ENCODE results near the gene GJB5. TPM values are rescaled to one million over a fixed set of nuclear protein-coding genes. Genes with fewer than 3 reads are reported as not detected.
"Not testable (repeated sequence)": the region's sequence is repeated elsewhere in the genome, so short reads cannot be mapped to it uniquely, and the experiment has no call there.

GJB5 gene
- total RNA-seq, 1 donor from 2014 or later = not detected

DNA sequence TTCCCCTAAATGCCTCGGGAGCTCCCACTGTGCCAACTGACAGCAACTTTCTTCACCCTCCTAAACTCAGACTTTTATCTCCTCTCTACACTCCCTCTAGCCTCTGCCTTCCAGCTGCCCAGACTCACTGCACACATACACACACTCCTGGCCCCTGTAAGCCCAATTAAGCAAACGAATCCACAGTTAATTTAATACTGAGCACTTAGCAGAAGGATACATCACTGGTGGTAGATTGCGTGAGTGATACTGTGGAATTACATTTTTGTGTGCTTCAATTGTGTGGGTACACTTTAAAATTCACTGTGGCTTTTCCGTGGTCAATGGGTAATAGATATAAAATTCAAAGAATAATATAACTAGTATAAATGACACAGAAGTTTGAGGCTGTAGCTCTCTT is 33.6 kb upstream of the GJB5 start:
- Histone ChIP-seq H3K27me3 (ENCODE audit: low read depth) (peaks cover 87% of the 10 kb centered on the region), H3K36me3 (no peaks in the 10 kb centered on the region), H3K4me1 (no peaks in the 10 kb centered on the region), H3K27ac (replicated peaks) (no peak overlapping the region), H3K9me3 (replicated peaks) (no peaks in the 10 kb centered on the region), H3K4me3 (no peak overlapping the region)
- no peak for DNase-seq
- TF ChIP-seq, protein P1, sequence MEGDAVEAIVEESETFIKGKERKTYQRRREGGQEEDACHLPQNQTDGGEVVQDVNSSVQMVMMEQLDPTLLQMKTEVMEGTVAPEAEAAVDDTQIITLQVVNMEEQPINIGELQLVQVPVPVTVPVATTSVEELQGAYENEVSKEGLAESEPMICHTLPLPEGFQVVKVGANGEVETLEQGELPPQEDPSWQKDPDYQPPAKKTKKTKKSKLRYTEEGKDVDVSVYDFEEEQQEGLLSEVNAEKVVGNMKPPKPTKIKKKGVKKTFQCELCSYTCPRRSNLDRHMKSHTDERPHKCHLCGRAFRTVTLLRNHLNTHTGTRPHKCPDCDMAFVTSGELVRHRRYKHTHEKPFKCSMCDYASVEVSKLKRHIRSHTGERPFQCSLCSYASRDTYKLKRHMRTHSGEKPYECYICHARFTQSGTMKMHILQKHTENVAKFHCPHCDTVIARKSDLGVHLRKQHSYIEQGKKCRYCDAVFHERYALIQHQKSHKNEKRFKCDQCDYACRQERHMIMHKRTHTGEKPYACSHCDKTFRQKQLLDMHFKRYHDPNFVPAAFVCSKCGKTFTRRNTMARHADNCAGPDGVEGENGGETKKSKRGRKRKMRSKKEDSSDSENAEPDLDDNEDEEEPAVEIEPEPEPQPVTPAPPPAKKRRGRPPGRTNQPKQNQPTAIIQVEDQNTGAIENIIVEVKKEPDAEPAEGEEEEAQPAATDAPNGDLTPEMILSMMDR (IDR thresholded peaks at IDR 0.05; ENCODE audit: borderline replicate concordance) = no peak
- intact Hi-C loops (cut with micrococcal nuclease) = no loop called here

DNA sequence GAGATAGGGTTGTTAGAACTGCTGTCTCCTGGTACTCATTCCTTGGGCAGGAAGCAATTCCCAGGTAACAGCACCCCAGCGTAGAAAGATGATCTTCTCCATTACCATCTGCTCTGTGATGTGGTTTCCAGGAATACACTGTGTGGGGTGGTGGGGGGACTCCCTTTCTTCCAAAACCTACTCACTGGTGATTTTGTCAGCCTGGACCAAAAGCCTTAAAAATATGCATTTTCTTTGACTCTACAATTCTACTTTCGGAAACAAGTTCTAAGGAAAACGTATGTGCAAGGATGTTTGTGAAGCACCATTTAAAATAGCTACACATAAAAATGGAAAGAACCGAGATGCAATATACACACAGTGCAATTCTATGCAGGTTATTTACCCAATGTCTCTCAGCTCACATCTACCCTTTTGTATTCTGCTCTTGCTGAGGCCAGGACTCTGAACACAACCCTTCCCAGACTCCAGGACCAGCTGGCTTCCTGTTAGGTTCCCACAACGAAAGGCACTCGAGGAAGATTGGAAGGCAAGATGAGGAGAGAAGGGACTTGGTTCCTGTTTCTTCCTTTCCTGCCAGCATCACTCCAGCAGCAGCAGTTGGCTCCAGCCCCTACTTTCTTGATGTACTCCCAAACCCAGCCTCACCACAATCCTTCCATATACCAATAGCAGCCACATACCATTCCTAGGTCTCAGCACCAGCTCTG is 33.0 kb upstream of the GJB5 start:
- Histone ChIP-seq H3K27me3 (ENCODE audit: low read depth) (peaks cover 87% of the 10 kb centered on the region), H3K4me3 (no peak overlapping the region), H3K4me1 (no peaks in the 10 kb centered on the region), H3K27ac (replicated peaks) (no peak overlapping the region), H3K9me3 (replicated peaks) (no peaks in the 10 kb centered on the region), H3K36me3 (no peaks in the 10 kb centered on the region)
- no peak for DNase-seq
- TF ChIP-seq, protein P1 (IDR thresholded peaks at IDR 0.05; ENCODE audit: borderline replicate concordance) = no peak
- intact Hi-C loops (cut with micrococcal nuclease) = no loop called here

DNA sequence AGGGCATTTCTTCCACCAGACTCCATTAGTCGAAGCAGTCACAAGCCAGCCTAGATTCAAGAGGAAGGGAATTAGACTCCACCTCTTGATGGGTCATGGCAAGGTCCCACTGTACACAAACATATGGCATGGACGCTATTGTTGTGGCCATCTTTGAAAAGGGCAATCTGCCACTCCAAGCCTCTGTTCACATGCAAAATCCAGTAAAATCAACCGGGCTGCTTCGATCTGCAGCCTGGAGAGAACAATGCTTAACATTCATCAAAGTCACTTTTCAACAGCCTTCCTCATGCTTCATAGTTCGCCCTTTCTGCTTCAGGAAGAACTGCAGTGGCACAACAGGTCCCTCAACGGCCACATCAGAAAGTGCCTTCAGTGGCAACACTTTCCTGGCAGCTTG is 28.0 kb upstream of the GJB5 start:
- DNase-seq = no peak
- Histone ChIP-seq H3K4me1 (no peaks in the 10 kb centered on the region), H3K27ac (replicated peaks) (no peak overlapping the region), H3K4me3 (no peak overlapping the region), H3K9me3 (replicated peaks) (no peaks in the 10 kb centered on the region), H3K36me3 (no peaks in the 10 kb centered on the region), H3K27me3 (ENCODE audit: low read depth) (peaks cover 73% of the 10 kb centered on the region)
- intact Hi-C loops (cut with micrococcal nuclease) = no loop called here
- TF ChIP-seq, protein P1 (IDR thresholded peaks at IDR 0.05; ENCODE audit: borderline replicate concordance) = no peak

DNA sequence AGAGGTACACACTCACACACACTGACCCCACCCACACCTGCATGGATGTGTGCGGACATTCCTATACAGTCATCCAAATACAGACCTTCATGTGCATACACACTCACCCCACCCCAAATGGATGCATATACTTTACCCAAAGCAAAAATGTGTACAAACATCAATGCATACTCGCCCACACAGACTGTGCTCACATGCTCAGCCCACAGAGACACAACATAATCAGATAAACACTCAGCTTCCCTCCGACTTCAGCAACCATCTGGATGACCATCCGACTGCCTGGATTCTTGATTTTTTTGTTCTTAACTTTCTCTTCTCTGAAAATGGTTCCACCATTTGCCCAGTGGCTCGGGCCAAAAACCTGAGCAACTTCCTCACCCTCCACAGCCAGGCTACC is 24.4 kb upstream of the GJB5 start:
- no peak overlapping the region for H3K4me3 ChIP-seq
- TF ChIP-seq, protein P1 (IDR thresholded peaks at IDR 0.05; ENCODE audit: borderline replicate concordance) = no peak
- peaks cover 68% of the 10 kb centered on the region for H3K27me3 ChIP-seq (ENCODE audit: low read depth)
- intact Hi-C loops (cut with micrococcal nuclease) = no loop called here
- H3K36me3 ChIP-seq = no peaks in the 10 kb centered on the region
- no peaks in the 10 kb centered on the region for H3K4me1 ChIP-seq
- no peak for DNase-seq
- H3K9me3 ChIP-seq (replicated peaks) = no peaks in the 10 kb centered on the region
- H3K27ac ChIP-seq (replicated peaks) = no peak overlapping the region

DNA sequence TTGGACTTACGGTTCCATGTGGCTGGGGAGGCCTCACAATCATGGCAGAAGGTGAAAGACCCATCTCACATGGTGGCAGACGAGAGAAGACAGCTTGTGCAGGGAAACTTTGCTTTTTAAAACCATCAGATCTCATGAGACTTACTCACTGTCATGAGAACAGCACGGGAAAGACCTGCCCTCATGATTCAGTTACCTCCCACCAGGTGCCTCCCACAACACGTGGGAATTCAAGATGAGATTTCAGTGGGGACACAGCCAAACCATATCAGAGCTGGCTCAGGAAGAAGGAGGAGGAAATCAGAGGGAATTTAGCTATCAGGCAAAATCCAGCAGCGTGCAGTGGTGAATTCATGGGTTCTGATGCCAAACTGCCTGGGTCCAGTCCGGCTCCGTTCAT is 22.0 kb upstream of the GJB5 start:
- H3K27ac ChIP-seq (replicated peaks); H3K4me3 ChIP-seq; H3K4me1 ChIP-seq; H3K9me3 ChIP-seq (replicated peaks); DNase-seq; H3K36me3 ChIP-seq; intact Hi-C loops (cut with micrococcal nuclease): not testable (repeated sequence)
- H3K27me3 ChIP-seq (ENCODE audit: low read depth) = peaks cover 70% of the 10 kb centered on the region

DNA sequence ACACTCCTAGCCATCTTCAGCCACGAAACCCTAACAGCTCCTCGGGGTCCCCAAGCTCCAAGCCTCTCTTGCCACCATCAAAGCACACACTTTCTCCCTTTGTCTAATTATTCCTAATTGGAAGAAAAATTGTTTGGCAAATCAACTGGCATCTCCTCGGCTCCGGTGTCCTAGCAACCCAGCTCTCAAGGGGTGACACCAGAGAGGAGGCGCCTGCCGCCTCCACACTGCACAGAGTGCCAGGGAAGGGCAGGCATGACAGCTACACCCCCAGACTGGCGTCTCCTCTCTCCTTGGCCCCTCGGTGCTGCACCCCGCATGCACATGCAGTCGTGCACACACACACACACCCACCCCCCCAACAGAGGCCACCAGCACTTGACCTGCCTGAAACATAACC is 18.2 kb upstream of the GJB5 start:
- H3K4me3 ChIP-seq = no peak overlapping the region
- no peaks in the 10 kb centered on the region for H3K4me1 ChIP-seq
- TF ChIP-seq, protein P1 (IDR thresholded peaks at IDR 0.05; ENCODE audit: borderline replicate concordance) = no peak
- DNase-seq = no peak
- no peaks in the 10 kb centered on the region for H3K36me3 ChIP-seq
- H3K27me3 ChIP-seq (ENCODE audit: low read depth) = peaks cover 78% of the 10 kb centered on the region
- intact Hi-C loops (cut with micrococcal nuclease) = no loop called here
- H3K27ac ChIP-seq (replicated peaks) = no peak overlapping the region
- no peaks in the 10 kb centered on the region for H3K9me3 ChIP-seq (replicated peaks)

DNA sequence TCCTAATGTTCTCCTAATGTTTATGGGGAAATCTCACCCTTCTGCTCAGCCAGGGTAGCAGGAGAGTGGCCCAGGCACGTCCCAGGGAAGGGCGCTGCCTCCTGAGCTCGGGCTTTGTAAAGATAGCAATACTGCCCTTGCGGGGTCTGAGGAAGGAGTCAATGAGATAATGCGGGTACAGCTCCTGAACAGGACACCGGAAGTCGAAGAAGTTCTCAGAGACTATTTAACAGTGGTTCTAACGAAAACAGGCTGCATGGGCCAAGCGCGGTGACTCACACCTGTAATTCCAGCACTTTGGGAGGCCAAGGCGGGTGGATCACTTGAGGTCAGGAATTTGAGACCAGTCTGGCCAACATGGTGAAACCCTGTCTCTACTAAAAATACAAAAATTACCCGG is 17.6 kb upstream of the GJB5 start:
- H3K36me3 ChIP-seq; H3K4me3 ChIP-seq; H3K9me3 ChIP-seq (replicated peaks); intact Hi-C loops (cut with micrococcal nuclease); H3K4me1 ChIP-seq; H3K27ac ChIP-seq (replicated peaks); DNase-seq: not testable (repeated sequence)
- H3K27me3 ChIP-seq (ENCODE audit: low read depth) = peaks cover 83% of the 10 kb centered on the region
